HG03095 (cell line): ENCODE data around the gene CFAP97.
"Not testable (repeated sequence)": the region's sequence is repeated elsewhere in the genome, so short reads cannot be mapped to it uniquely, and the experiment has no call there.

Experiments
- ATAC-seq: cut with Tn5 transposase; IDR thresholded peaks from one replicate; pipeline ENCODE4 v1.9.1; 2021; ENCODE audit warnings: moderate library complexity; ENCODE audit not compliant: unreplicated experiment

Gene CFAP97

DNA sequence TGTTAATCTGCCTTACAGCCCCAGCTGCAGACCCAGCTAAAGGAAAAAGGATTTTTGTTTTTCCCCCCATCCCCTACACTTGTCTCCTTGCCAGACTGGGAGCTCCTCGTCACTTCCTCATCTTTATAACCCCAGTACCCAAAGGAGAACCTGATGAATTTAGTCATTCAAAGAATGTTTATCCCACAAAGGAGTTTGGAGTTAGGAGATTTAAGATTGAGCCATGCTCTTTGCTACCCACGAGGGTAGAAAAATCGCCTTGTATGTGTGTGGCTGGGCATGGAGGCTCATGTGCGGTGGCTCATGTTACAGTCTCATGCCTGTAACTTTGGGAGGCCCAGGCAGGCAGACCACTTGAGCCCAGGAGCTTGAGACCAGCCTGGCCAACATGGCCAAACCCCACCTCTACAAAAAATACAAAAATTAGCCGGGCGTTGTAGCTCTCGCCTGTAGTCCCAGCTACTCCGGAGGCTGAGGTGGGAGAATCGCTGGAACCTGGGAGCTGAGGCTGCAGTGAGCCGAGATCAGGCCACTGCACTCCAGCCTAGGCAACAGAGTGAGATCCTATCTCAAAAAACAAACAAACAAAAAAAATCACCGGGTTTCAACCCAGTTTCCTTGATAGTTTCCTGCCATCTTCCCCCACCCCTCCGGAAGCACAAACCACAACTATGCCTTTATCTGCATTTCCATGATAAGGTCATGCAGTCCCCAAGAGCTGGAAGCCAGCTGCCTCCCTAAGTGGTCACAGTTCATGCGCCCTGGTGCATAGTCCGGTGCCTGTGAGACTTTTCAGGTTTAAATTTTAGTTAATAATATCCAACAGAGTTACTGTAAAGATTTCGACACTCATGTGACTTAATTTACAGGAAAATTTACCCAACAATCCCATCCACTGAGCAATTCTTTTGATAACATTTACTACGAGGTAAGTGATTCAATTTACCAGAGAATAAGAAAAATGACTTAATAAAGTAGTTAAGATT lies 1.5 kb downstream of the CFAP97 start:
- ATAC-seq = no peak

DNA sequence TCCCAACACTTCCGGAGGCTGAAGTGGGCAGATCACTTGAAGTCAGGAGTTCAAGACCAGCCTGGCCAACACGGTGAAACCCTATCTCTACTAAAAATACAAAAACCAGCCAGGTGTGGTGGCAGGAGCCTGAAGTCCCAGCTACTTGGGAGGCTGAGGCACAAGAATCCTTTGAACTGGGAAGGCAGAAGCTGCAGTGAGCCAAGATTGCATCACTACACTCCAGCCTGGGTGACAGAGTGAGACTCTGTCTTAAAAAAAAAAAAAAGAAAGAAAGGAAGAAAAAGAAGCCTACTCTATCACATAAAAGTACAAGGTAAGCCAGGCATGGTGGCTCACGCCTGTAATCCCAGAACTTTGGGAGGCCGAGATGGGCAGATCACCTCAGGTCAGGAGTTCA lies 5.6 kb downstream of the CFAP97 start:
- not testable (repeated sequence) for ATAC-seq

GRCh38 chr4:185196437-185196836 lies 7.4 kb downstream of the CFAP97 start:
- no peak for ATAC-seq

GRCh38 chr4:185194924-185195888 lies 8.6 kb downstream of the CFAP97 start:
- no peak for ATAC-seq

DNA sequence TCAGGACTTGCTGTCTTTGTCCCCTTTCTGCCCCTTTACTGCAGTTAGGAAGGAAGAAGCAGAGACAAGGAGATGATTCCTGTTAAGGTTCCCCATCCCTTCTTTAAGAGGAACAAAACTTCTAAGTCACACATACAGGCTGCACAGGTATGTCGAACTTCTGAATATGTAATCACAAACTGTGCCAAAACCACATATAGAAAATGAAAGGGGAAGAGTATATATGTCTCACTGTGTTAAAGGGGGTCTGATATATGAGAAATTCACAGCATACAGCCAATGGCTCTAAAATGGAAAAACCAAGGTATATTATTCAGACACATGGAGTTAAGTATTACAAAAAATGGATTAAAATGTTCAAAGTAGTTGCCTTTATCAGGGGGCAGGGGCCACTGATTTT lies 11.7 kb downstream of the CFAP97 start:
- peak; percentile 81 for ATAC-seq

GRCh38 chr4:185190306-185190856 lies 13.4 kb downstream of the CFAP97 start:
- ATAC-seq = no peak

DNA sequence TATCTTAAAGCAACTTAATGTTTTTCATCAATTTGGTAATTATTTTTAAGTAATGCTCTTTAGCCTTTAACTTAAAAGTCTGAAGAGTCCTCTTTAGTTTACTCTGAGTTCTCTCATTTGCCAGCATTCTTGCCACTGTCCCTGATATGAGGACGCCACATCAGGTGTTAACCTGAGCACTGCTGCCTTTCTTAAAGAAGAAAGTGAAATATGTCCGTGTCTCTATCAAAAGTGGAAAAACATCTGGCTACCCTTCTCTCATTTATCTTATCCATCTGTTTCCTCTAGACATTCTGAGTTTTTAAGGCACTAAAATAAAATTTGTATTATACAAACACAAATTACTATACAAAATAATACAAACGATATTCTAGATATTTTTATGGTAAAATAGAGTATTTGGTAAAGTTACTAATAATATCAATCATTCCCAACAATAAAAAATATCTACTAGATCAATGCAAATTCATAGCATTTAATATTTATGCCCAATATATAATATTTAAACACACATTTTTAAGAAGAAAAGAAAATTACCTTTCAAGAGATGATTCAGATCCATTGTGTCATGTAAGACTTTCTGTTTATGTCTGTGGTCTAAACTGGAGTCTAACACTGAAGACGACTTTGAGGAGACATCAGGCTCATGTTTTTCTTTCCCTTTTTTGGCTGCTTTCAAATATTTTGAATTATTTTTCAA lies 14.0 kb downstream of the CFAP97 start:
- no peak for ATAC-seq

DNA sequence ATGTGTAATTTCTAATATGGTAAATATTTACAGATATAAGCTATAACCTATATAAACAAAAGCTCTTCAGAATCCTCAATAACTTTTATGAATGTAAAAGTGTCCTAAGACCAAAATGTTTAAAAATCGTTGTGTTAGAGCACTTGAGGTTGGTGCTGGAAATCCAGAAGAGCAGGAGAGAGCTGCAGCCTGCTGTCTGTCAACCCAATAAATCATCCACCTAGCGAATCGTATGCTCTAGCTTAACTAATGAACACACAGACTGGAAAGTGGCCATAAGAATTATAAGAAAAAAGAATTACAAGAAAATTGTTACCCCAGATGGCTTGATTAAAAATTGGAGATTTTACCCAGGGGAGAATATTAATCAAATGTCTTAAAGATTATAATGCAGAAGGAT lies 17.0 kb downstream of the CFAP97 start:
- no peak for ATAC-seq

GRCh38 chr4:185183622-185184281 lies 20.0 kb downstream of the CFAP97 start:
- peak; percentile 64 for ATAC-seq

- ATAC-seq = no peak
Observed at GRCh38 chr4:185182239-185182638, 21.6 kb downstream of the CFAP97 start.

- ATAC-seq = no peak
Observed at GRCh38 chr4:185179488-185179887, 24.3 kb downstream of the CFAP97 start.

- ATAC-seq = peak; percentile 87
Observed at GRCh38 chr4:185171373-185172071, 32.3 kb downstream of the CFAP97 start.

GRCh38 chr4:185167234-185167633 lies 36.6 kb downstream of the CFAP97 start:
- no peak for ATAC-seq

DNA sequence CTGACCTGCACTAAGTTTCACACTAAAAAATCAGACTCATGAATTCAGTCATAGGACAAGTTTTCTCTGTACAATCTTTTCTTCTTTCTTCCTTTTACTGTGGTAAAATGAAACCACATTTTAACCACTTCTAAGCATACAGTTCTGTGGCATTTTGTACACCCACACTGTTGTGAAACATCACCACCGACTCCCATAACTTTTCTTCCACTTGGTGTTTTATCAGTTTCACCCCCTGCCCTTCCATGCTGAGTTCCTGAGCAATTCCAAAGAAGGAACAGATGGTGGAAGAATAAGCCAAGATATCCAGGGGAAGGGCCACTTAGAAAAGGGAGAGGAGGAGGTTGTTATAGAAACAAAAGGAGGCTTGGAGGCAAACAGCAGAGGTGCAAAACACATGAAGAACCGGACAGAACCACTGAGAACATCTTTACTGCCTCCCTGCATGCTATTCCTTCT lies 38.2 kb downstream of the CFAP97 start:
- ATAC-seq = peak; percentile 98

DNA sequence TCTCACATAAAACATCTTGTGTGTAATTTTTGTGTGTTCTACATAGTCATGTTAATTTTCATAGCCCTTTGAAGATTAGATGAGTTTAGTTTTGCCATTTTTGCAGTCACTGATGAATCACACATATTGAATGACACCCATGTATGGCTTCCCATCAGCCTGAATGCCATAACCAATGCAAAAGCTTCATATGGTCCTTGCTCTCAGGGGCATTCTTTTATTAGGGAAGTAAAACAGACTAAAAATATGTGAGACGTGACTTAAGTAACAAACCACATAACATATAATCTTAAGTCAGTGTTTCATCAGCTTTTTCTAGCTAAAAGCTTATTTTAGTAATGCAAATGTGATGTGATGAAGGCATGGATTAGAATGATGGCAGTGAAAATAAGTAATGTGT lies 52.5 kb downstream of the CFAP97 start:
- no peak for ATAC-seq

GRCh38 chr4:185149392-185149791 lies 54.4 kb downstream of the CFAP97 start:
- no peak for ATAC-seq

DNA sequence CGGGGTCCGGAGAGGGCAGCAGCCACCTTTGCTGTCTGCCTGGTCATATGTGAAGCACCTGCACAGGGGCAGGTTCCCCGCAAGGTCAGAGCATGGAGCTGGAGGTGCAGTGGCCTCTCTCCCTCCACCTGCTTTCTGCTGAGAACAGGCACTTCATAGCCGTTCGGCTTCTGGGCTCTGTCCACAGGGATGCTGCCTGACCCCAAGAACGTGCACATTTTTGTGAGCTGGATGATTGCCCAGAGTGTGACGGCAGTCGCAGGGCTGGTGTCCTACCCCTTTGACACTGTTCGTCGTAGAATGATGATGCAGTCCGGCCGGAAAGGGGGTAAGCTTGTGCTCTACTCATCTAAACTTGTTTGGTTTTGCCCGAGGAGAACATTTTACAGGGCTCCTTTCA lies 58.2 kb downstream of the CFAP97 start:
- no peak for ATAC-seq

- ATAC-seq = no peak
Observed at GRCh38 chr4:185144601-185145240, 59.1 kb downstream of the CFAP97 start.

GRCh38 chr4:185143601-185143969 lies 60.2 kb downstream of the CFAP97 start:
- ATAC-seq = peak; percentile 17
